HEK293T (cell line): ENCODE data around the gene SETD2.

Experiments
- ARNT ChIP-seq: fragments of 450-650 bp; IDR thresholded peaks from 2 replicates; pipeline ENCODE4 v1.6.1; 2017; ENCODE audit warnings: mild to moderate bottlenecking
- BHLHE40 ChIP-seq: fragments of 450-650 bp; IDR thresholded peaks from 2 replicates; pipeline ENCODE4 v1.6.1; 2016; ENCODE audit warnings: mild to moderate bottlenecking, moderate library complexity, borderline replicate concordance
- ELF4 ChIP-seq: fragments of 450-650 bp; IDR thresholded peaks from 2 replicates; pipeline ENCODE4 v1.6.1; 2017; ENCODE audit warnings: antibody characterized with exemption
- FOXA1 ChIP-seq: fragments of 450-650 bp; IDR thresholded peaks from 2 replicates; pipeline ENCODE4 v1.6.1; 2016; ENCODE audit warnings: mild to moderate bottlenecking
- FOXK2 ChIP-seq: fragments of 450-650 bp; IDR thresholded peaks from 2 replicates; pipeline ENCODE4 v1.6.1; 2016; ENCODE audit warnings: mild to moderate bottlenecking
- FOXM1 ChIP-seq: fragments of 450-650 bp; IDR thresholded peaks from 2 replicates; pipeline ENCODE4 v1.6.1; 2017; ENCODE audit warnings: mild to moderate bottlenecking, borderline replicate concordance
- HDGF ChIP-seq: fragments of 450-650 bp; IDR thresholded peaks from 2 replicates; pipeline ENCODE4 v1.6.1; 2017; ENCODE audit warnings: antibody characterized with exemption, borderline replicate concordance
- L3MBTL2 ChIP-seq: fragments of 450-650 bp; conservative IDR thresholded peaks from 2 replicates; pipeline ENCODE4 v1.6.1; 2016; ENCODE audit warnings: mild to moderate bottlenecking
- LEF1 ChIP-seq: fragments of 450-650 bp; IDR thresholded peaks from 2 replicates; pipeline ENCODE4 v1.6.1; 2017; ENCODE audit warnings: mild to moderate bottlenecking, borderline replicate concordance
- NFRKB ChIP-seq: fragments of 450-650 bp; IDR thresholded peaks from 2 replicates; pipeline ENCODE4 v1.6.1; 2016; ENCODE audit warnings: mild to moderate bottlenecking, moderate library complexity
- SP1 ChIP-seq: fragments of 450-650 bp; IDR thresholded peaks from 2 replicates; pipeline ENCODE4 v1.6.1; 2017
- SUZ12 ChIP-seq: fragments of 450-650 bp; IDR thresholded peaks from 2 replicates; pipeline ENCODE4 v1.6.1; 2016; ENCODE audit warnings: mild to moderate bottlenecking
- TARDBP ChIP-seq: fragments of 450-650 bp; IDR thresholded peaks from 2 replicates; pipeline ENCODE4 v1.6.1; 2016
- TF ChIP-seq, protein P1 (sequence below): fragments of 450-650 bp; IDR thresholded peaks from 2 replicates; pipeline ENCODE4 v1.6.1; 2016

DNA sequence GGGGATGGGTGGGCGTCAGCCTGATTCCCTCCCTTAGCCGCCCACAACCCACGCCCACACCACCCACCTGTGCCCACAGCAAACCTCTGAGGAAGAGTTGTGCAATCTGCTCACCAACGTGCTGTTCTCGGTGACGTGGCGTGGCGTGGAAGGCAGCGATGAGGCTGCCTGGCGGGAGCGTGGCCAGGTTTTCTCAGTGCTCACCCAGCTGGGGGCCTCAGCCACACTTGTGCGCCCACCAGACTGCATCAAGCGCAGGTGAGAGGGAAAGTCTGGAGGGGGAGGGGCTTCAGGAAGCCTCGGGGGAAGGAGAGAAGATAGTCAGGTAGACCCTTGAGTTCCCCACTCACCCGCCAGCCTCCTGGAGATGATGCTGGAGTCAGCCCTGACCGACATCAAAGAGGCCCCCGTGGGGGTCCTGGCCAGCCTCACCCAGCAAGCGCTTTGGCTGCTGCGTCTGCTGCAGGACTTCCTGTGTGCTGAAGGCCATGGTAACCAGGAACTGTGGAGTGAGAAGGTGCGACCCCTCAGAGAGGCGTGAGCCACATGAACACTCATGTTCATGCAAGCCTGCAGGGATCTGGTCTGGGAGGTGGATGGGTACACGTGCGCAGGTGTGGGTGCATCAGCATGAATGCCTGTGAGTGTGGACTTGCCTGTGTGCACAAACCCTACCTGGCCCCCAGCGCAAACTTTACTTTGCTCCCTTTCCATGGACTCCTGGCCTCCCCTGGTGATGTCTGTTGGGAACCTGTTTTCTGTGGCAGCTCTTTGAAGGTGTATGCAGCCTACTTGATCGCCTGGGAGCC, 162.8 kb downstream of the SETD2 start:
- TF ChIP-seq FOXK2 = no peak
- no peak for TF ChIP-seq TARDBP
- TF ChIP-seq SP1 = no peak
- TF ChIP-seq LEF1 = no peak
- TF ChIP-seq L3MBTL2 = no peak
- no peak for TF ChIP-seq FOXA1
- no peak for TF ChIP-seq FOXM1
- TF ChIP-seq SUZ12 = no peak
- no peak for TF ChIP-seq ELF4
- TF ChIP-seq HDGF = no peak
- TF ChIP-seq BHLHE40 = no peak
- no peak for TF ChIP-seq NFRKB
- TF ChIP-seq, protein P1, sequence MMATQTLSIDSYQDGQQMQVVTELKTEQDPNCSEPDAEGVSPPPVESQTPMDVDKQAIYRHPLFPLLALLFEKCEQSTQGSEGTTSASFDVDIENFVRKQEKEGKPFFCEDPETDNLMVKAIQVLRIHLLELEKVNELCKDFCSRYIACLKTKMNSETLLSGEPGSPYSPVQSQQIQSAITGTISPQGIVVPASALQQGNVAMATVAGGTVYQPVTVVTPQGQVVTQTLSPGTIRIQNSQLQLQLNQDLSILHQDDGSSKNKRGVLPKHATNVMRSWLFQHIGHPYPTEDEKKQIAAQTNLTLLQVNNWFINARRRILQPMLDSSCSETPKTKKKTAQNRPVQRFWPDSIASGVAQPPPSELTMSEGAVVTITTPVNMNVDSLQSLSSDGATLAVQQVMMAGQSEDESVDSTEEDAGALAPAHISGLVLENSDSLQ = no peak
- no peak for TF ChIP-seq ARNT
